ENCODE data around the gene CASQ2. TPM values are rescaled to one million over a fixed set of nuclear protein-coding genes. Genes with fewer than 3 reads are reported as not detected.

CASQ2 gene
- total RNA-seq, 4 donors from 2014 or later = 0.53 to 21.4 (median 4.1) TPM

- 78 to 90% methylated on average over 2 of the region's 2 CpGs for WGBS, 2 donors
- intact Hi-C loops (cut with DNase I) = no loop called here
- TF ChIP-seq CTCF (IDR thresholded peaks at IDR 0.05) (no peak), POLR2A (IDR thresholded peaks at IDR 0.05) (no peak)
- Histone ChIP-seq H3K4me3 (no peak overlapping the region), H3K27ac (no peak overlapping the region), H3K36me3 (no peaks in the 10 kb centered on the region), H3K27me3 (no peaks in the 10 kb centered on the region), H3K9me3 (no peaks in the 10 kb centered on the region), H3K4me1 (no peaks in the 10 kb centered on the region)
- DNase-seq = no peak
Measured at GRCh38 chr1:115802416-115802815, 33.9 kb upstream of the CASQ2 start.

- TF ChIP-seq POLR2A (IDR thresholded peaks at IDR 0.05) (no peak), CTCF (IDR thresholded peaks at IDR 0.05) (no peak)
- no peaks in the 10 kb centered on the region for H3K9me3 ChIP-seq
- H3K4me1 ChIP-seq = peaks cover 0 to 13% (median 8%) of the 10 kb centered on the region in 3 donors
- no peaks in the 10 kb centered on the region for H3K36me3 ChIP-seq
- peaks cover 0 to 23% (median 0%) of the 10 kb centered on the region in 4 donors for H3K27me3 ChIP-seq
- WGBS, 2 donors = 79 to 84% methylated on average over 4 of the region's 4 CpGs
- H3K27ac ChIP-seq = no peak overlapping the region
- H3K4me3 ChIP-seq = no peak overlapping the region
- intact Hi-C loops (cut with DNase I) = no loop called here
- DNase-seq = no peak
Measured at GRCh38 chr1:115797486-115797885, 29.0 kb upstream of the CASQ2 start.

GRCh38 chr1:115796897-115797296 lies 28.4 kb upstream of the CASQ2 start:
- H3K27ac ChIP-seq = no peak overlapping the region
- intact Hi-C loops (cut with DNase I) = no loop called here
- TF ChIP-seq POLR2A (IDR thresholded peaks at IDR 0.05) = no peak
- TF ChIP-seq CTCF (IDR thresholded peaks at IDR 0.05) = no peak
- H3K9me3 ChIP-seq = no peaks in the 10 kb centered on the region
- no peaks in the 10 kb centered on the region for H3K36me3 ChIP-seq
- H3K4me3 ChIP-seq = no peak overlapping the region
- no peak for DNase-seq
- H3K4me1 ChIP-seq = peaks cover 0 to 19% (median 8%) of the 10 kb centered on the region in 3 donors
- WGBS, 2 donors = 60 to 68% methylated on average over 5 of the region's 5 CpGs
- H3K27me3 ChIP-seq = peaks cover 0 to 26% (median 0%) of the 10 kb centered on the region in 4 donors

GRCh38 chr1:115796036-115796435 lies 27.5 kb upstream of the CASQ2 start:
- Histone ChIP-seq H3K27ac (no peak overlapping the region), H3K4me1 (peaks cover 0 to 23% (median 8%) of the 10 kb centered on the region in 3 donors), H3K9me3 (no peaks in the 10 kb centered on the region), H3K36me3 (no peaks in the 10 kb centered on the region), H3K4me3 (no peak overlapping the region), H3K27me3 (peaks cover 0 to 26% (median 0%) of the 10 kb centered on the region in 4 donors)
- intact Hi-C loops (cut with DNase I) = no loop called here
- TF ChIP-seq CTCF (IDR thresholded peaks at IDR 0.05) (no peak), POLR2A (IDR thresholded peaks at IDR 0.05) (no peak)
- 83 to 85% methylated on average over 6 of the region's 6 CpGs for WGBS, 2 donors
- DNase-seq = no peak

GRCh38 chr1:115794976-115795639 lies 26.6 kb upstream of the CASQ2 start:
- Histone ChIP-seq H3K27me3 (peaks cover 0 to 26% (median 0%) of the 10 kb centered on the region in 4 donors), H3K4me3 (no peak overlapping the region), H3K27ac (no peak overlapping the region), H3K9me3 (no peaks in the 10 kb centered on the region), H3K4me1 (peaks cover 0 to 23% (median 8%) of the 10 kb centered on the region in 3 donors), H3K36me3 (no peaks in the 10 kb centered on the region)
- no peak for TF ChIP-seq POLR2A (IDR thresholded peaks at IDR 0.05)
- no peak for TF ChIP-seq CTCF (IDR thresholded peaks at IDR 0.05)
- WGBS, 2 donors = 40 to 45% methylated on average over 4 of the region's 4 CpGs
- DNase-seq = no peak
- intact Hi-C loops (cut with DNase I) = no loop called here
